NB4 (cell line): ENCODE results near the gene PGM2.

Experiments
- DNase-seq: peaks from one replicate; pipeline ENCODE4 v3.0.0; 2010; ENCODE audit warnings: low read depth
- H3K4me3 ChIP-seq: one replicate; pipeline ENCODE4 v1.5.1; 2011; ENCODE audit warnings: mild to moderate bottlenecking, low read depth, low read length, moderate library complexity
- CTCF ChIP-seq: IDR thresholded peaks from one replicate; pipeline ENCODE4 v1.5.1; 2012; ENCODE audit warnings: low read depth, low read length
- MAX ChIP-seq: IDR thresholded peaks from 2 replicates; pipeline ENCODE4 v1.6.1; 2011; ENCODE audit warnings: low read depth, low read length
- MYC ChIP-seq: IDR thresholded peaks from 2 replicates; pipeline ENCODE4 v1.6.1; 2011; ENCODE audit warnings: low read depth, low read length
- POLR2A ChIP-seq: IDR thresholded peaks from 2 replicates; pipeline ENCODE4 v1.6.1; 2011; ENCODE audit warnings: mild to moderate bottlenecking; ENCODE audit not compliant: insufficient read length; ENCODE audit errors: extremely low read depth

PGM2 gene

GRCh38 chr4:37872310-37872988 lies 46.0 kb downstream of the PGM2 start:
- DNase-seq, result no peak
- TF ChIP-seq MYC, result no peak
- no peak for TF ChIP-seq MAX
- TF ChIP-seq POLR2A, result no peak
- no peak overlapping the region for H3K4me3 ChIP-seq

GRCh38 chr4:37873386-37873785 lies 46.9 kb downstream of the PGM2 start:
- H3K4me3 ChIP-seq, result no peak overlapping the region
- no peak for TF ChIP-seq CTCF
- no peak for TF ChIP-seq POLR2A
- TF ChIP-seq MYC, result 0 out of 2 replicates have a peak, but pooled peaks have one; percentile 11
- TF ChIP-seq MAX, result no peak
- peak; percentile 78 for DNase-seq

- TF ChIP-seq CTCF, result no peak
- no peak for TF ChIP-seq POLR2A
- no peak for TF ChIP-seq MAX
- TF ChIP-seq MYC, result no peak
- DNase-seq, result no peak
Observed at GRCh38 chr4:37876156-37876555, 49.7 kb downstream of the PGM2 start.

GRCh38 chr4:37879365-37879764 lies 52.9 kb downstream of the PGM2 start:
- H3K4me3 ChIP-seq, result no peak overlapping the region
- no peak for TF ChIP-seq MAX
- TF ChIP-seq MYC, result no peak
- TF ChIP-seq POLR2A, result no peak
- TF ChIP-seq CTCF, result no peak
- DNase-seq, result peak; percentile 52

More at GRCh38 chr4:37876156-37876555, 49.7 kb downstream of the PGM2 start:
- no peak overlapping the region for H3K4me3 ChIP-seq

GRCh38 chr4:37881811-37882210 lies 55.3 kb downstream of the PGM2 start:
- no peak overlapping the region for H3K4me3 ChIP-seq
- no peak for TF ChIP-seq MYC
- no peak for TF ChIP-seq CTCF
- no peak for TF ChIP-seq MAX
- TF ChIP-seq POLR2A, result no peak
- DNase-seq, result no peak

- no peak overlapping the region for H3K4me3 ChIP-seq
- no peak for TF ChIP-seq MAX
- no peak for TF ChIP-seq MYC
- TF ChIP-seq POLR2A, result no peak
- peak; percentile 13 for TF ChIP-seq CTCF
- no peak for DNase-seq
Observed at GRCh38 chr4:37882665-37883296, 56.3 kb downstream of the PGM2 start.
